NOMO-1 (cell line): Measurements from ENCODE around the gene STEAP4.
A peak's percentile ranks its signal among the peaks of the same experiment; 100 is the strongest.

Experiments used
- DNase-seq, 2 experiments: peaks; one replicate each; lab custom pipeline; 2025; ENCODE audit not compliant: unreplicated experiment in 2 of 2; lab: John Stamatoyannopoulos, UW

STEAP4 gene

DNA sequence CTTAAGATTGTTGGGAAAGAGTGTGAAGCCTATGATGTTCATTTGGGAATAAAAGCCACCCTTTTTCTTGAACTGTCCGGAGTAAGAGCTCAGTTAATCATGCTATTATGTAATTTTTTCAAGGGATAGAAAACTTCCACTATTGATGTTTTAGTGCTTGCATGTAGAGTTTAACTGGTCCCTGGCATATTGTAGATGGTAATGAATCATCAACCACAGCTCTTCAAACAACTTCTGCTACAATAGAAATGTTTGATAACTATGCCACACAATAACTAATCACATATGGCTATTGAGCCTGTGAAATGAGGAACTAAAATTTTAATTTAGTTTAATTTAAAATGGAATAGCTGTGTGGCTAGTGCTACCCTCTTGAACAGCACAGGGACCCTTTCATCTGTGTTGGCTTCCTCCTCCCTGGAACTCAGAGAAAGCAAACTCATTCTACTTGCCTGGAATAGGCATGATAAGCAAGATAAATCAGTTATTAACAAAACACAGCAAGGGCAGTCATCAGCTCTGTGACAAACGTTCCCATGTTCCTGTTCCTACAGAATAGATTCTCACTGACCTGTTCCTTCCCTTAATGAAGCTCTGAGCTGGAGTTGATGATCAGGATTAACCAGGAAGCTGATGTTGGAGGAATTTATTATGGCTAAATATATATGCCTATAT is 82.0 kb downstream of the STEAP4 start:
- peak; percentile 73 to 97 for DNase-seq

GRCh38 chr7:88223265-88223664 is 83.4 kb downstream of the STEAP4 start:
- DNase-seq, result no peak
